Glomerular visceral epithelial cell (primary cell): ENCODE data around the gene SLC5A4.
A peak's percentile ranks its signal among the peaks of the same experiment; 100 is the strongest.

Source experiments
- DNase-seq: peaks from one replicate; pipeline ENCODE4 v3.0.0-alpha.2; 2016; ENCODE audit errors: extremely low spot score

Gene SLC5A4

DNA sequence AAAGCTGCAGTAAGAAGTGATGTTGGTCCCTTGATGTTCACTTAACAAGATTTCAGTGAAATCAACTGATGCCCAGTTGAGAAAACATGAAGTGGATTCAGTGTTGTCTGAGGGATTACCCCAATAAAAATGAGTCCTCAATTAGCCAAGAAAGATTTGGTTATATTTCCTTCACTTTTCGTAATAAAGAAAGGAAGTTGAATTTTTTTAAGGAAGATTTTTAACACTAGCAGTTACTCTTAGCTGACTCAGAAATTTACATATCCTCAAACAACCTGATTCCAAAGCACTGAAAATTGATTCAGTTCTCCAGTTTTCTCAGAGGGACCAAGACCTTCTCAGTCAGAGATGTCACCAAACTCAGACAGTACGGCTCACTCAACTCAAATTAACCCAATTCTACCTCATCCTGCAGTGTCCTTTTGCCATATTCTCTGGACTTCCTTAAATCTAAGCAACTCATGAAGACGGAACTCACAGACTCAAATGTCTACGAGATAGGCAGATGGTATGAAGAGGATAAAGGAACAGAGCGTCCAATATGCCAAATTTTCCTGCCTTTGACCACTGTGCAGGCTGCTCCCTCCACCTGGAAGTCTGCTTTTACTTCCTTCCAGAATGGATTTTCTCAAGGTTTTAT, 22.8 kb downstream of the SLC5A4 start:
- no peak for DNase-seq

DNA sequence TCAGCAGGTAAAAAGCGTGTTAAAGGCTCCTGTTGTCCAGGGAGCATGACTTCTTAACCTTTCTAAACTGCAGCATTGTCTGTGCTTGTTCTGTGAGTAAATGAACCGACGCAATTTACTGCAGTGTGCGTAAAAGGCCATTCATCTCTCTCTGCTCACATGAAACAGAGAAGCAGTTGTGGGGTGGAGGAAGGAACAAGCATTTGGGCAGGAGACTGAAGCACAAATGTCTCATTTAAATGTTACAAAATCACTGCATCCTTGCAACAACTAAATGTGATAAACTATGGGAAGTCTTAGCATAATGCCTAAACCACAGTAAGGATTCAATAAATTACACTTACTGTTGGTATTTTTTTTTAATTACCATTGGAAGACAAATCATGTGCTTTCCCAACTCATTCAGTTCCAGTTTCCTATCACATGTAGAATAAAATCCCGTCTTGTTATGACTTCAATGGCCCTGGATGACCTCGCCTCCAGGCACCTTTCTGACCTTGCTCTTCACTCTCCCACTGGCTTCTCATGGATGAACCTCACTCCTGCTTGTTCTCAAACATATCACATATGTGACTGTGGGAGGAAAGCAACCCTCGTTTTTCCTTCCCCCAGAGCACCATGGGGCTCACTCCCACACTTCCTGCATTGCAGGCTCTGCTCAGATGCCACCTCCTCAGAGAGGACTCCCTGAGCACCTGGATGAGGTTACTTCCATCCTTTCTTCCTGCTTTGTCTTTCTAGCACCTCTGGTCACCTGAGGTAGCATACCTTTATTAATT, 28.6 kb downstream of the SLC5A4 start:
- no peak for DNase-seq

DNA sequence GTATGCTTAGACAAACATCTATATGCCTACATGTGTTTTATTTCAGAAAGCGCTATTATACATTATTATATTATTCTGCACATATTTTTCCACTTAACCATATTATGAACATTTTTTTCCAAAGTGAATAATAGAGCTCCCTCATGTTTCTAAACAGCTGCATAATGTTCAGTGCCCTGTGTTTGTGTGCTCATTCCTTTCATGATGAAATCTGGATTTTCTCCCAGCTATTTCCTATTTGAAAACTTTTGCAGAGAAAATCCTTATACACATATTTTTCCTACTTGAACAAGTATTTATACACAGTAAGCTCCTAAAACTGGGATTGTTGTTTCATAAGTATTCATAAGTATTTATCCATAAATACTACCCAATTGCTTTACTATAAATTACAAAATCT, 32.2 kb downstream of the SLC5A4 start:
- no peak for DNase-seq

DNA sequence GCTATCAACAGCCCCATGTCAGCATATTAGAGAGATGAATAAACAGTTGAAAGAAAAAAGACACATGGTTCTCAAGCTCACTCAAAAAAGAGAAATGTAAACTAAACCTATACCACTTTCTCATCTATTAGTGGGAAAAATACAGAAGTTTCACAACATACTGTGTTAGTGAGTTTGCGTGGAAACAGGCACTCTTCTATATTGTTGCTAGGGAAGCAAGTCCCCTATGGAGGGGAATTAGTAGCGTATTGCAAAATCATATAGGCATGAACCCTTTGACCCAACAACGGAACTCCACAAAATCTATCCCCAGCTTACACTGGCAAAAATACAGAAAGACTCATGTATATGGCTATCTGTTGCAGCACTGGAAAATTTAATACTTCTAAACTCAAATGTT, 36.1 kb downstream of the SLC5A4 start:
- no peak for DNase-seq

DNA sequence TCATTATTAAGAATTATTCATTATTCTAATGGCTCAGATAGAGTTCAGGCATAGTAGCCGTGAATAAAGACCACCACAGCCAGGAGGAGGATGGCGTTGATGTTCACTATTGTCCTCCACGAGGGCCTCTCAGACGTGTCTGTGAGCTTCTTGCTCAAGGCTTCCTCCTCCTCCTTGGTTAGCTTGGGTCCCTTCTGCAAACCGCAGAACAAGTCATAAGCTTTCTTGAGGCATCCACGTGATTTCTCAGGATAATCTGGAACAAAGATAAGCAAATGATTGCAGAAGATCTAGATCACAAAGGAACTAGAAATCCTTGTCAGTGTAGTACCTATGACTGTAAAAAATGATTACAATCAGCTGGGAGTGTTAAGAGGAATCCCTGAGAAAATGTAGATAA, 36.7 kb downstream of the SLC5A4 start:
- DNase-seq, result no peak

DNA sequence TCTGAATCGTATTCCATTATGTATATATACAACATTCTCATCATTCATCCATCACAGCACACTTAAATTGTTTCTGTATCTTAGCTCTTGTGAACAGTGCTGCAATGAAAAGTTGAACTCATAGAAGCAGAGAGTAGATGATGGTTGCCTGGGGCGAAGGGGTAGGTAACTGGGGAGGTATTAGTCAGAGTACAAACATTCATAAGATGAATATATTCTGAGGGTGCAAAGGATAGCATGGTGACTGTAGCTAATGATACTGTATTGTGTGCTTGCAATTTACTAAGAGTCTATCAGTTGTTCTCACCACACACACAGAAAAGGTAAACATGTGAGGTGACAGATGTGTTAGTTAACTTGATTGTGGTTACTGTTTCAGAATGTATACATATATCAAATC, 37.7 kb downstream of the SLC5A4 start:
- DNase-seq, result no peak

DNA sequence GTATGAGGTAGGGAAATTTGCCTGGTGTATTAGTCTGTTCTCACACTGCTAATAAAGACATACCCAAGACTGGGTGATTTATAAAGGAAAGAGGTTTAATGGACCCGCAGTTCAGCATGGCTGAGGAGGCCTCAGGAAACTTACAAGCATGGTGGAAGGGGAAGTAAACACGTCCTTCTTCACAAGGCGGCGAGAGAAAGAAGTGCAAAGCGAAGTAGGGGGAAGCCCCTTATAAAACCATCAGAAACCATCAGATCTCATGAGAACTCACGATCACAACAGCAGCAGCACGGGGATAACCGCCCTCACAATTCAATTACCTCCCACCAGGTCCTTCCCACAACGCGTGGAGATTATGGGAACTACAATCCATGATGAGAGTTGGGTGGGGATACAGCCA, 38.2 kb downstream of the SLC5A4 start:
- no peak for DNase-seq

DNA sequence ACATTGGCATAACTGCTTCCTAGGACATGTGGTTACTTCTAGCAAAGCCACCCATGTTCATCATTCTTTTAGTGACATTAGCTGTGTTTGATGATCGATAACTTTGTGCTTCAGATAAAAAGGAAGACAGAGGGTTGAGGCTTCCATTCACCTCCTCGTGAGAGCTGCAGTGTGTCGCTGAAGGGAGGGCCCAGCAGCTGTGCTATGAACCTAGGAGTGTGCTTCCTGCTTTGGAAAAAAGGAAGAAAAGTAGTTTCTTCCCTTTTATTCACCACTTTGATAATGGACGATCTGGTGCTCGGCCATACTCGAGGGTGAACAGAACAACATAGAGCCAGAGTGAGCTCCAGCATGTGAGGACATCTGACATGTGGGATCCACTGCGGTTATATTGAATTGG, 44.1 kb downstream of the SLC5A4 start:
- DNase-seq, result no peak

DNA sequence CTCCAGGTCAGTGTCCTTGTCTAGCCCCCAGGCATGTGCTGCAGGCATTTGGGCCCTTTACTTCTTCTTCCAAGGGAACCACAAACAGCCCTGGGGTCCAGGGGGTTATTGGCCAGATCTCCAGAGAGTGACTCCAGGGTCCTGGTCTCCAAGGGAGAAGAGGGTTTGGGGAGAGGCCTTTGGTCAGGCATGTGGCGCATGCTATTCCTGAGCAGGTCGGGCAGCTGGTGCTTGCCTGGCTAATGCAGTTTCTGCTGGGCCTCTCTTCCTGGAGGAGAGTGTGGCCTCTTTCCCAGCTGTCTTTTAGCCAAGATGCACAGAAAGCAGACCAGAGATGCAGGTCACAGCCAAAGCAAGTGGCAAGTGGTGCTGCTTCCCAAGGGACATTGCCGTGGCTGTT, 46.5 kb downstream of the SLC5A4 start:
- DNase-seq, result no peak

DNA sequence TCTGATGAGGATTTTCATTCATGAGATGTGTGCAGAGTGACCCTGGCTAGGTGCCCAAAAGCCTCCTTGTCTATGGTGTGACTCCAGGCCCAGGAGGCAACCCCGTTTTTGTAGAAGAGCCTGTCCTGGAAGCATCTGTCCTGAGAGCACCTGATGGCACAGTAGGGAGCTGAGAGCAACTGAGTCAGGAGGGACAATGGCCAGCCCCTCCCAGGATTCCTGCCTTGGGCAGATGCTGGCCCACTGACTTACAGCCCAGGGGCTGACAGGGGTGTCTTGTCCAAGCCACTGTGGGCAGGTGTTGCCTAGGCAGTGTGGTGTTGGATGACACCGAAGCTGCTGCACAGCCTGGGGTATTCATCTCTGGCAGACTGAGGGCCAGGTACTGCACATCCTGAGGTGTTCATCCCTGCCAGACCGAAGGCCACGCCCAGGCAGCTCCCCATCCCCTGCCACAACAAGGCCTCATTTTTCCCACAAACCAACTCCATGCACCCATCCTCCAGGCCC, 47.1 kb downstream of the SLC5A4 start:
- no peak for DNase-seq

DNA sequence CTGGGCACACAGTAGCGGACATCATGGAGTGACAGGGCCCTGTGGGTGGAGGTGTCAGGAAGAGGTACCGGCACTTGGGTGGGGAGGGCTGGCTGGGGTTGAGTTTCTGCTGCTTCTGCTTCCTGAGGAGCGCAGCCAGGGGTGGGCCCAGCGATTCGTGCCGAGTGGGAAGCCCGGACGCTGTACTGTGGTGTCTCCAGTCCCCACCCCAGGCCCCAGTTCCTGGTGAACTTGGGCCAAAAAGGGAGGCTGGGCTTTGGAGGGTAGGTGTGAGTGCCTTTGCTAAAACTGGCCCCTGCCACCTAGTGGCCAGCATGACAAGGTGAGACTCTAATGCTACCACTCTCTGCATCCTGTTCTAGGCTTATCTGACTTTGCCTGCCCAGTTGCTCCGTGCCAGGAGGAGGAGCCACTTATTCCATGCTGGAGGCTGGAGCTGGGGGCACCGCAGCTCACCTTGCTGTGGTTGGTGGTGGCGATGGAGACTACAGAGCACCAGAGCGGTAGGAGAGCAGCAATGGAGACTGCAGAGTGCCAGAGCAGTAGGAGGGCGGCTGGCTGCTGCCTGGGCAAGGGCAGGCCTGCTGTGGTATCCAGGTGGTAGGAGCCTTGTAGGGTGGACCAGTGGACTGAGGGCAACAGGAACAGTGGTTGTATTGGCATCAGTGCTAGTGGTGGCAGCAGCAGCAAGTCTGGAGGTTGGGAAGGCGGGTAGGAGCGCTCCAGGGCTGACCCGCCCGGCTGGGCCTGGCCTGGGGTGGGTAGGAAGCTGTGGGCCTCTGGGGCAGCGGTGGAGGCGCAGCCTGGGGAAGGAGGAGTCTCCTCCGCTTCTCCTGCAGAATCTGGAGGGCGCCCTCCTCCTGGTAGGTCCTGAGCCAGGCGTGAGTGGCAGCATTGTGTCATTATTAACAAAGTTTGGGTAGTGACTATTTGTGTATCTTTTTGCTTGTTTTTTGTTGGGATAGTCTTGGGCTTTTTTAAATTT, 48.1 kb downstream of the SLC5A4 start:
- DNase-seq, result peak; percentile 5

DNA sequence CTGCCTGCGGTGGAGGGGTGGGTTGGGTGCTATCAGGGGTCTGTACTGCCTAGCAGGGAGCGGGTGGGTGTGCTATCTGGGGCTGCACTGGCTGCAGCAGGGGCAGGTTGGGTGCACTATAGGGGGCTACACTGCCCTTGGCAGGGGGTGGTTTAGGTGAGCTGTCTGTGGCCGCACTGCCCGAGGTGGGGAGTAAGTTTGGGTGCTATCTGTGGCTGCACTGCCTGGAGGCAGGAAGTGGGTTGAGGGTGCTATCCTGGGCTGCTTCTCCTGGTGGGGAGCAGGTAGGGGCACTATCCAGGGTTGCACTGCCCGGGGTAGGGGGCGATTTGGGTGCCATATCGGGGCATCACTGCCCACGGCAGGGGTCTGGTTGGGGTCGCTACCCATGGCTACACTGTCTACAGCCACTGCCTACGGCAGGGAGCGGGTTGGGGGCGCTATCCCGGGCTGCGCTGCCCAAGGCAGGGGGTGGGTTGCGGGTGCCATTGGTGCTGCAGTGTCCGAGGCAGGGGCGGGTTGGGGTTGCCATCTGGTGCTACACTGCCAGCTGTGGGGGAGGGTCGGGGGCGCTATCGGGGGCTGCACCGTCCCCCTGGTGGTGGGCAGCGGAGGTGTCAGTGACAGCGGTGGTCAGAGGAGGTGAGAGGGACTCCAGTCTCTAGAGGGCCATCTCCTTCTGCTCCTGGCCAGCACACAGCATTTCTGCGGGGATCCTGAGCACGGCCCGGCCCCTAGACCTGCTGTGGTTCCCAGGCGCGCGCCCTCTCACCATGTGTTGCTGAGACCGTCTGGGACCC, 49.0 kb downstream of the SLC5A4 start:
- DNase-seq, result no peak

DNA sequence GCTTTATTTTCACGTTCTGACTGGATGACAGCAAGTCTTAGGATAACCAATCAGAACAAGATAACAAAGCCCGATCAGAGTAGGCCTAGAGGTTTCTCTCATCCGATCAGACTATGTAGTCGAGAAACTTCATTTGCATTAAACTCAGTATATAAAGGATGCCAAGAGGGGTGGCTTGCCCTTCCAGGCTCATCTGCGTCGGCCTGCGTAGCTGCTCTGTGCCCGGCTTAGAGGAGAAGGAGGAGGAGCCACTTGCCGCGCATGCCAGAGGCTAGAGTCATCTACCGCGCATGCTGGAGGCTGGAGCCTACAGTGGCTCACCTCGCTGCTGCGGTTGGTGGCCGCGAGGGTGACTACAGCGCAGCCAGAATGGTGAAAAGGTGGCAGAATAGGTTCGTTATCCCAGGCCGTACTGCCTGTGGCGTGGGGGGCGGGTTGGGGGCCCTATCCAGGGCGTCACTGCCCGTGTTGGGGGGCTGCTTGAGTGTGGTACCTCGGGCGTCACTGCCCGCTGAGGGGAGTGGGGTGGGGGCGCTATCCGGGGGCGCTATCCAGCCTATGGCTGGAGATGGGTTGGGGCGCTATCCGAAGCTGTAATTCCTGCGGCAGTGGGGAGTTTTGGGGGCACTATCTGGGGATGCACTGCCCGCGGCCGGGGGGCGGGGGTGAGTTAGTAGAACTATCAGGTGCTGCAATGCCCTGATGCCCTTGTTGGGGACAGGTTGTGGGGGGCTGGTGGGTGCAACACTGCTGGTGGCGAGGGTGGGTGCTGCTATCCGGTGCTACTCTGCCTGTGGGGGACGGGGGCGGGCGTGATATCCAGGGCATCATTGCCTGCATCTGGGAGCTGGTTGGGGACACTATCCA, 50.1 kb downstream of the SLC5A4 start, which contains the start of gene RFPL2:
Gene RFPL2, minus strand, starts transcription at position 218 of the 867 bp plus-strand sequence. CDS start 2,622 bp downstream, outside the sequence.
- peak; percentile 76 for DNase-seq

DNA sequence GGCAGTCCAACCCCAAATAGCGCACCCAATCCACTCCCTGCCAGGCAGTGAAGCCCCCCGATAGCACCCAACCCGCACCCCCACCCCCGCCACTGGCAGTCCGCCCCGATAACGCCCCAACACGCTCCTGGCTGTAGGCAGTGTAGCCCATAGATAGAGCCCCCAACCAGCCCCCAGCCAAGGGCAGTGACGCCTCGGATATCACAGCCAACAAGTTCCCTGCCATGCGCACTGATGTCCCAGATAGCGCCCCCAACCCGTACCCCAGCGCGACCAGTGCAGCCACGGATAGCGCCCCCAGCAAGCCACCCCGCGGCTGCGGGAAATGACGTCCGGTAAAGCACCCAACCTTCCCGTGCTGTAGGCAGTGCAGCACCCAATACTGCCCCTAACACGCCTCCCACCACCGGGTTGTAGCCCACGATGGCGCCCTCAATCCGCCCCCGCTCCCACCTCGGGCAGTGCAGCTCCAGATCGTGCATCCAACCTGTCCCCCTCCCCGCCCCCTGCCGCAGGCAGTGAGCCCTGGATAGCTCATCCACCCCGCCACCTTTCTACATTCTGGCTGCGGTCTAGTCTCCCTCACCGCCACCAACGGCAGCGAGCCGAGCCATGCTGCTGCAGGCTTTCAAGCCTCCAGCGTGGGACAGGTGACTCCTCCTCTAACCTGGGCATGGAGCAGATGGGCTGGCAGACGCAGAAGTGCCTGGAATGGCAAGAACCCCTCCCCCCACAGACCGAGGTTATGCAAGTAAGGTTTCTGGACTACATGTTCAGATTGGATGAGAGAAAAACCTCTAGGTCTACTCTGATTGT, 50.9 kb downstream of the SLC5A4 start:
- DNase-seq, result no peak

DNA sequence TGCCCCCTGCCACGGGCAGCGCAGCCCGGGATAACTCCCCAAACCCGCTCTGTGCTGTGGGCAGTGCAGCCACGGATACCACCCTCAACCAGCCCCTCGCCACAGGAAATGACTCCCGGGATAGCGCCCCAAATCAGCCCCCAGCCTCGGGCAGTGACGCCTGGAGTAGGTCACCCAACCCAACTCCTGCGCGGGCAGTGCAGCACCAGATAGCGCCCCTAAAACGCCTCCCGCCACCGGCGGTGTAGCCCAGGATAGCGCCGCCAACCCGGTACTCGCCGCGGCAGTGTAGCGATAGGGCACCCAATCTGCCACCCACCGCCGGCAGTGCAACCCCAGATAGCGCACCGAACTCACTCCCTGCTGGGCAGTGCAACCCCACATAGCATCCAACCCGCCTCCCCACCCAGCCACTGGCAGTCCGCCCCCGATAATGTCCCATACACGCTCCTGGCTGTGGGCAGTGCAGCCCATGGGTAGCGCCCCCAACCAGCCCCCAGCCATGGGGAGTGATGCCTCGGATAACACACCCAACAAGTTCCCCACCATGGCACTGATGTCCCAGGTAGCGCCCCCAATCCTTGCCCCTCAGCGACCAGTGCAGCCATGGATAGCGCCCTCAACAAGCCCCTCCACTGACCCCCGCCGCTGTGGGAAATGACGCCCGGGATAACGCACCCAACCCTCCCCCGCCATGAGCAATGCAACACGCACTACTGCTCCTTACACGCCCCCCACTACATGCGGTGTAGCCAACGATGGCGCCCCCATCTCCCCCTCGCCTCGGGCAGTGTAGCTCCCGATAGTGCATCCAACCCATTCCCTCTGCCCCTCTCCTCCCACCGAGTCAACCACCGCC, 51.7 kb downstream of the SLC5A4 start:
- no peak for DNase-seq

DNA sequence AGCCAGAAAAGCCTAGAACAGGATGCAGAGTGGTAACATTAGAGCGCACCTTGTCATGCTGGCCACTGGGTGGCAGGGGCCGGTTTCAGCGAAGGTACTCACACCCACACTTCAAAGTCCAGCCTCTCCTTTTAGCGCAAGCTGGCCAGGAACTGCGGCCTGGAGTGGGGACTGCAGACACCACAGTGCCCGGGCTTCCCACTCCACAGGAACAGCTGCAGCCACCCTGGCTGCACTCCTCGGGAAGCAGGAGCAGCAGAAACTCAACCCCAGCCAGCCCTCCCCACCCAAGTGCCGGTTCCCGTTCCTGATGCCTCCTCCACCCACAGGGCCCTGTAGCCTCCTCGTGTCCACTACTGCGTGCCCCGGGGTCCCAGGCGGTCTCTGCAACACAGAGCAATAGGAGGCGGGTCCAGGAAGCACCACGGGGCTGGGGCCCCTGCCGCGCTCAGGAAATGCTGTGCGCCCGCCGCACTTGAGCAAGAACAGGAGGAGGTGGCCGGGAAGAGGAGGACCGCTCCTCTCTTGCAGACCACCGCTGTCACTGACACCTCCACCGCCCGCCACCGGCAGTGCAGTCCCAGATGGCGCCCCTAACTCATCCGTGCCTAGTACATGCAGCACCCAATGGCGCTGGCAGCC, 52.5 kb downstream of the SLC5A4 start:
- peak; percentile 68 for DNase-seq

DNA sequence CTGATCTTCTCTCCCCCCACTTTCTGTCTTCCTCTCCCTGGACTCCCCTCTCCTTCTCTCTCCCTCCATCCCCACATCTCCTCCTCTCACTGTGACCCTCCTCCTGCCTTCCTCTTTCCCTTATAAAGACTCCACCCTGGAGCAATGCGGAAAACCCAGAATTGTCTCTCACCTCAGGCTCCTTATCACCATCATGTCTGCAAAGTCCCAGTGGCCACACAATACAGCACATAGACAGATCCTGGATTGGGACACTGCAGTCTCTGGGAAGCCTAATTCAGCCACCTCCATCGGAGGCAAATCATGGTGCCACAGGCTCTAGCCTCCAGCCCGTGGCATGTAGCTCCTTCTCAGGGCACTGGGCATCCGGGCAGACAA, 53.0 kb downstream of the SLC5A4 start:
- DNase-seq, result no peak

DNA sequence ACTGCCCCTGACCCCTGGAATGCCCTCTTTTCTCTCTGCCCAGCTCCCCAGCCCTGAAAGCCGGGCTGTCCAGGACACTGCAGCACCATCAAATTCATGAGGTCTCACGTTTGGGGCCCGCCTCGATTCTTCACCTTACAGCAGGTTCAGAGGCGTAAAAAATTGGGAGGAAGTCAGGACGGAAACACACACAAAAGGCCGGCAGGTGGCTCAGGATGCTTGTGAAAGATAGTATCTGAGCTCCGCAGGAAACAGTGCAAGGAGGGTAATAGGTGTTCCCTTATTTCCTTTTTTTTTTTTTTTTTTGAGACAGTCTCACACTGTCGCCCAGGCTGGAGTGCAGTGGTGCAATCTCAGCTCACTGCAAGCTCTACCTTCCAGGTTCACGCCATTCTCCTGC, 54.4 kb downstream of the SLC5A4 start:
- DNase-seq, result no peak
